ENCODE measurements around the gene ZNF346. TPM values are rescaled to one million over a fixed set of nuclear protein-coding genes. Genes with fewer than 3 reads are reported as not detected.
A peak's percentile ranks its signal among the peaks of the same experiment; 100 is the strongest.
"Not testable (repeated sequence)": the region's sequence is repeated elsewhere in the genome, so short reads cannot be mapped to it uniquely, and the experiment has no call there.

Gene ZNF346, protein sequence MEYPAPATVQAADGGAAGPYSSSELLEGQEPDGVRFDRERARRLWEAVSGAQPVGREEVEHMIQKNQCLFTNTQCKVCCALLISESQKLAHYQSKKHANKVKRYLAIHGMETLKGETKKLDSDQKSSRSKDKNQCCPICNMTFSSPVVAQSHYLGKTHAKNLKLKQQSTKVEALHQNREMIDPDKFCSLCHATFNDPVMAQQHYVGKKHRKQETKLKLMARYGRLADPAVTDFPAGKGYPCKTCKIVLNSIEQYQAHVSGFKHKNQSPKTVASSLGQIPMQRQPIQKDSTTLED
- total RNA-seq: 10 to 100 TPM in 1 of 2 donors, 1 to 10 TPM in 1; 9.9 to 11.6 TPM
- long read RNA-seq, transcript ZNF346-201 (7 exons, 2,314 nt): major isoform, 15 of 24 reads
- long read RNA-seq, partial matches to known transcripts: 1 of 24 reads
- long read RNA-seq, other reads (novel, unspliced or antisense): 5 of 24 reads

DNA sequence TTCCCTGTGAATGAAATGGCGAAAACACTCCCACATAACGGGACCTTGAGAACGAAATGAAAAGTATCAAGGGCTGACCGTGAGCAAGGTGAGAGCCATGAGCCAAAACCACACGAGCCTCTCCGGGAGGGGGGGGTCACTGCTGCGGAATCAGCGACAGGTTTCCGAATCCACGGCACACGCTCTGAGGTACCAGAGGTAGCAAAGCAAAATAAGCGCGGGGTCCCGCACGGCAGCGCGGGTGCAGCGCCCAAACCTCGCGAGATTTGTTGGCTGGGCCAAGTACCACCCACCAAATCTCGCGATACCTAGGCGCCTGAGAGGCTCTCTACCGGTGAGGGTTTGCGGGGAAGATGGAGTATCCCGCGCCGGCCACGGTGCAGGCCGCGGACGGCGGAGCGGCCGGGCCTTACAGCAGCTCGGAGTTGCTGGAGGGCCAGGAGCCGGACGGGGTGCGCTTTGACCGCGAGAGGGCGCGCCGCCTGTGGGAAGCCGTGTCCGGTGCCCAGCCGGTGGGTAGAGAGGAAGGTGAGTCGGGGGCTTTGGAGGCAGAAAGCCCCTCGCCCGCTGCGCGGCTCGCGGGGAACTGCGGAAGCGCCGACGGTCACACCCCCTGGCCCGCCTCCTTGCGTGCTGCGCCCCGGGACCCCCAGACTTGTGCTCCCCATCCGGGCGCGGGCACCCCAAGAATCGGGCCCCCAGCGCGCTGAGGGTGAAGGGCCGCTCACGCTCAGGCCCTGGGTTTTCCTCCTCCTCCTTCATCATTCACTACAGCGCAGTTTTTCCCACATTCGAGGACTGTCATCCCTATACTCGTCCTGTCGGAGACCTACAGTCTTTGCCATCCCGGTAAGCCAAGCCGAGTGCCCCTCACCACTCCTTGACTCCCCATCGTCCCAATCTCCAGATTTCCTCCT lies at the start of gene ZNF346:
Gene ZNF346, plus strand, starts transcription at position 311 of the 917 bp plus-strand sequence. Its CDS starts 43 bp downstream, at position 354.
- peak; percentile 95 for DNase-seq
- intact Hi-C loops (cut with DNase I): no loop called here
- peak; percentile 96 to 97 for ATAC-seq

- DNase-seq (no peak), ATAC-seq (no peak)
- intact Hi-C loops (cut with DNase I): no loop called here
Observed at GRCh38 chr5:176979669-176980068, 42.8 kb upstream of the ZNF346 start.

DNA sequence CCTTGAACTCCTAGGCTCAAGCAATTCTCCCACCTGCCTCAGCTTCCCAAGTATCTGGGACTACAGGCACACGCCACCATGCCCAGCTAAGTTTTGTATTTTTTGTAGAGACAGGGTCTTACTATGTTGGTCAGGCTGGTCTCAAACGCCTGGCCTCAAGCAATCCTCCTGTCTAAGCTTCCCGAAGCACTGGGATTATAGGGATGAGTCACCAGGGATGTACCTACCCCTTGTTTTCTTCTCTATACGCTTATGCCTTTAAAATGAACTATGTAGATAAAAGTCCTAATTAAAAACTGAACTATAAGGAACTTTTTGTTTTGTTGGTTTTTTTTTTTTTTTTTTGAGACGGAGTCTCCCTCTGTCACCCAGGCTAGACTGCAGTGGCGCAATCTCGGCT lies 41.7 kb upstream of the ZNF346 start:
- DNase-seq (no peak), ATAC-seq (no peak)
- intact Hi-C loops (cut with DNase I): no loop called here

DNA sequence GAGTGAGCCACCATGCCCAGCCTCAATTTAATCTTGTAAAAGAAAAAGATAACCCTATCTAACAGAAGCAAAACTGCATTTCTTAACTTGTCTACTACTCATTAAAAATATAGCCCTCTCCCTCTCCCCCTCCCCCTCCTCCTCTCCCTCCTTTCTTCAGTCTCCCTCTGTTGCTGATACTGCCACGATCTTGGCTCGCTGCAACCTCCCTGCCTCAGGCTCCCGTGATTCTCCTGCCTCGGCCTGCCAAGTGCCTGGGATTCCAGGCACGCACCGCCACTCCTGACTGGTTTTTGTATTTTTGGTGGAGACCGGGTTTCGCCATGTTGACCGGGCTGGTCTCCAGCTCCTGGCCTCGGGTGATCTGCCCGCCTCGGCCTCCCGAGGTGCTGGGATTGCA lies 39.4 kb upstream of the ZNF346 start:
- intact Hi-C loops (cut with DNase I); ATAC-seq; DNase-seq: not testable (repeated sequence)

DNA sequence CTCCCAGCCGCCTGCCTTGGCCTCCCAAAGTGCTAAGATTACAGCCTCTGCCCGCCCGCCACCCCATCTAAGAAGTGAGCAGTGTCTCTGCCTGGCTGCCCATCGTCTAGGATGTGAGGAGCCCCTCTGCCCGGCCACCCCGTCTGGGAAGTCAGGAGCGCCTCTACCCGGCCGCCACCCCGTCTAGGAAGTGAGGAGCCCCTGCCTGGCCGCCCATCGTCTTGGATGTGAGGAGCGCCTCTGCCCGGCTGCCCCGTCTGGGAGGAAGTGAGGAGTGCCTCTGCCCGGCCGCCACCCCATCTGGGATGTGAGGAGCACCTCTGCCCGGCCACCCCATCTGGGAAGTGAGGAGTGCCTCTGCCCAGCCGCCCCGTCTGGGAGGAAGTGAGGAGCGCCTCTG lies 38.9 kb upstream of the ZNF346 start:
- ATAC-seq; DNase-seq; intact Hi-C loops (cut with DNase I): not testable (repeated sequence)

GRCh38 chr5:176984176-176984575 lies 38.3 kb upstream of the ZNF346 start:
- intact Hi-C loops (cut with DNase I); ATAC-seq; DNase-seq: not testable (repeated sequence)

- intact Hi-C loops (cut with DNase I): no loop called here
- ATAC-seq: no peak
- no peak for DNase-seq
Observed at GRCh38 chr5:176985516-176985915, 37.0 kb upstream of the ZNF346 start.

GRCh38 chr5:176986280-176986679 lies 36.2 kb upstream of the ZNF346 start:
- DNase-seq (no peak), ATAC-seq (no peak)
- intact Hi-C loops (cut with DNase I): no loop called here

GRCh38 chr5:176987583-176987982 lies 34.9 kb upstream of the ZNF346 start:
- intact Hi-C loops (cut with DNase I): no loop called here
- no peak for ATAC-seq
- DNase-seq: no peak

GRCh38 chr5:176993081-176993480 lies 29.4 kb upstream of the ZNF346 start:
- ATAC-seq; DNase-seq; intact Hi-C loops (cut with DNase I): not testable (repeated sequence)

- DNase-seq (peak; percentile 53), ATAC-seq (peak; percentile 74 to 91)
- intact Hi-C loops (cut with DNase I): no loop called here
Observed at GRCh38 chr5:176994460-176995121, 27.9 kb upstream of the ZNF346 start.

GRCh38 chr5:176995122-176995490 lies 27.4 kb upstream of the ZNF346 start:
- ATAC-seq (no peak), DNase-seq (no peak)
- intact Hi-C loops (cut with DNase I): no loop called here

GRCh38 chr5:176995896-176996767 lies 26.4 kb upstream of the ZNF346 start:
- DNase-seq (no peak), ATAC-seq (peak in 1 of 2 donors; percentile 52)
- intact Hi-C loops (cut with DNase I): no loop called here

GRCh38 chr5:176996780-176997179 lies 25.7 kb upstream of the ZNF346 start:
- ATAC-seq: no peak
- DNase-seq: no peak
- intact Hi-C loops (cut with DNase I): no loop called here

DNA sequence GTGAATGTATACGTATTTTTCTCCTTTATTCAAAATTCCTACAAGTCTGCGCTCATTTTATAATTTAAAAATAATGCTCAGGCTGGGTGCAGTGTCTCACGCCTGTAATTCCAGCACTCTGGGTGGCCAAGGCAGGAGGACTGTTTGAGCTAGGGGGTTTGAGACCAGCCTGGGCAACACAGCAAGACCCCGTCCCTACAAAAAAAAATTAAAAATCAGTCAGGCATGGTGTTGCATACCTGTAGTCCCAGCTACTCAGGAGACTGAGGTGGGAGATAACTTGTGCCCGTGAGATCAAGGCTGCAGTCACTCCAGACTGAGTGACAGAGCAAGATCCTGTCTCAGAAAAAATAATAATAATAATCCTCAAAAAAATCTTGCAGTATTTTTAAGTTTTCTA lies 23.7 kb upstream of the ZNF346 start:
- intact Hi-C loops (cut with DNase I): no loop called here
- no peak for ATAC-seq
- no peak for DNase-seq

- ATAC-seq; intact Hi-C loops (cut with DNase I); DNase-seq: not testable (repeated sequence)
Observed at GRCh38 chr5:176999526-176999925, 23.0 kb upstream of the ZNF346 start.

- ATAC-seq (no peak), DNase-seq (no peak)
- intact Hi-C loops (cut with DNase I): no loop called here
Observed at GRCh38 chr5:177003649-177004048, 18.8 kb upstream of the ZNF346 start.

DNA sequence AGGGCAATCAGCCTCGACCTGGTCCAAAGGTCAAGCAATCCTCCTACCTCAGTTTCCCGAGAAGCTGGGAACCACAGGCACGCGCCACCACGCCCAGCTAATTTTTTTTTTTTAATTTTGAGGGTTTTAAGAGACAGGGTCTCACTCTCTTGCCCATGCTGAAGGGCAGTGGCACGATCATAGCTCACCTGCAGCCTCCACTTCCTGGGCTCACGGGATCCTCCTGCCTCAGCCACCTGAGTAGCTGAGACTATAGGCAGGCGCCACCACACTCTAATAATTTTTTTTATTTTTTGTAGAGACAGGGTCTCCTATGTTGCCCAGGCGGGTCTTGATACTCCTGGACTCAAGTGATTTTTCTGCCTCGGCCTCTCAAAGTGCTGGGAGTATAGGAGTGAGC lies 17.5 kb upstream of the ZNF346 start:
- no peak for ATAC-seq
- intact Hi-C loops (cut with DNase I): no loop called here
- DNase-seq: no peak
